Measurements from ENCODE around the gene CDYL.

CDYL gene

DNA sequence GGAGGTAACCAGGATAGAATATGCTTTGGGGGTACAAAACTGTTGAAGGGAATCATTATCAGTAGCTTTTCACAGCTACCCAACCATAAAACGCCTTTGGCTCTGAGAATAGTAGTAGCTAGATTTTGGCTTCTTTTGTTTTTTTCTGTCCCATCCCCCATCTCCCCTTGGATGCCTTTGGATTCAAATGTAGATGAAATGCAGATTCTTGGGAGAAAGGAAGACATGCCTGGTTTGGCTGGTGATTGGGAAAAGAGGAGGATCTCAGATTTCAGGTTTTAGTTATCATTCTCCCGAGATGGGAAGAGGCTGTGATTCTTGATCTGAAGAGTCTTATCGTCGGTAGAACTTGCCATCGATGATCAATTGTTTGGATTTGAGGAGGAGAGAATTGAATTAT lies 3.5 kb upstream of the CDYL start:
- TF ChIP-seq, protein P1, sequence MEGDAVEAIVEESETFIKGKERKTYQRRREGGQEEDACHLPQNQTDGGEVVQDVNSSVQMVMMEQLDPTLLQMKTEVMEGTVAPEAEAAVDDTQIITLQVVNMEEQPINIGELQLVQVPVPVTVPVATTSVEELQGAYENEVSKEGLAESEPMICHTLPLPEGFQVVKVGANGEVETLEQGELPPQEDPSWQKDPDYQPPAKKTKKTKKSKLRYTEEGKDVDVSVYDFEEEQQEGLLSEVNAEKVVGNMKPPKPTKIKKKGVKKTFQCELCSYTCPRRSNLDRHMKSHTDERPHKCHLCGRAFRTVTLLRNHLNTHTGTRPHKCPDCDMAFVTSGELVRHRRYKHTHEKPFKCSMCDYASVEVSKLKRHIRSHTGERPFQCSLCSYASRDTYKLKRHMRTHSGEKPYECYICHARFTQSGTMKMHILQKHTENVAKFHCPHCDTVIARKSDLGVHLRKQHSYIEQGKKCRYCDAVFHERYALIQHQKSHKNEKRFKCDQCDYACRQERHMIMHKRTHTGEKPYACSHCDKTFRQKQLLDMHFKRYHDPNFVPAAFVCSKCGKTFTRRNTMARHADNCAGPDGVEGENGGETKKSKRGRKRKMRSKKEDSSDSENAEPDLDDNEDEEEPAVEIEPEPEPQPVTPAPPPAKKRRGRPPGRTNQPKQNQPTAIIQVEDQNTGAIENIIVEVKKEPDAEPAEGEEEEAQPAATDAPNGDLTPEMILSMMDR (conservative IDR thresholded peaks at IDR 0.05; ENCODE audit: low read depth, low read length): no peak

DNA sequence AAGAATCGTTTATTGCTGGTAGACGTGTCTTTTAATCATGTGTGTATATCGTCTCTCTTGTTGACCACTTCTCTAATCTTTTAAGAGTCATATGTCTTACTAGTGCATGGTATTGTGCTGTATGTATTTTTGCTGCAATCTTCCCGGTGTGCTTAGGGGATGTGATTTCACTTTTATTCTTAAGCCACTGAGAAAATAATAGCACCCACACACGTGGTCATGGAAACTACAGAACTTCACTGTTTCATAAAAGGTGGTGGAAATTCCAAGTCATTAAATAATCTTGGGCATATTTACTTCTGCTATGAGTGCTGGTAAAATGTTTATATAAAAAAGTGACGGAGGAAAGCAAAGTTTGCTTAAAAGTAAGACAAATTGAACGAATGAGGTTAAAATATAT lies 3.0 kb upstream of the CDYL start:
- H3K4me3 ChIP-seq (ENCODE audit: low read depth, low read length): no peak overlapping the region
- TF ChIP-seq, protein P1 (conservative IDR thresholded peaks at IDR 0.05; ENCODE audit: low read depth, low read length): no peak

More for the DNA sequence above, 3.5 kb upstream of the CDYL start:
- DNase-seq (ENCODE audit: low read depth): no peak
- H3K4me3 ChIP-seq (ENCODE audit: low read depth, low read length): no peak overlapping the region

DNA sequence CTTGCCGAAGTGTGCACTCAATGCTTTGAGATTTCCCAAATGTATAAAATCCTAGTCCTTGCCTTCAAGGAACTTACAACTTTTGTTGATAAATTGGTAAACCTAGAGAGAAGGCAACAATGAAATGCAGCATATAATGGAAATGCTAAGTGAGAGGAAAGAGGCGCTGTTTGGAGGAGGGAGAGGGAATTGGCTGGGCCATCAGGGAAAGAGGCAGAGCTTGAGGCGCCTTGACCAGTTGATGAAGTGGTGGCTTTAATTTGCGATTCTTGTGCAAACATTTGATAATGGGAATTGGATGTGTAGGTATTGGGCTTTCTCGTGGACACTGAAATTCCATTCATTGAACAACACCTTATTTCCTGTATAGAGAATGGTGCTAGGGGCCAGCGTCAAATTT lies 1.9 kb upstream of the CDYL start:
- peak; percentile 13 for DNase-seq (ENCODE audit: low read depth)
- TF ChIP-seq, protein P1 (conservative IDR thresholded peaks at IDR 0.05; ENCODE audit: low read depth, low read length): no peak
- H3K4me3 ChIP-seq (ENCODE audit: low read depth, low read length): no peak overlapping the region

More for the DNA sequence above, 3.0 kb upstream of the CDYL start:
- no peak for DNase-seq (ENCODE audit: low read depth)

- TF ChIP-seq, protein P1 (conservative IDR thresholded peaks at IDR 0.05; ENCODE audit: low read depth, low read length): no peak
- H3K4me3 ChIP-seq (ENCODE audit: low read depth, low read length): peak overlapping the region; percentile 52
- peak; percentile 18 for DNase-seq (ENCODE audit: low read depth)
These were observed 1.3 kb upstream of the CDYL start for GRCh38 chr6:4774715-4775493.

- TF ChIP-seq, protein P1 (conservative IDR thresholded peaks at IDR 0.05; ENCODE audit: low read depth, low read length): no peak
These were observed 592 bp upstream of the CDYL start for GRCh38 chr6:4775494-4776130.

GRCh38 chr6:4776493-4777393 lies 539 bp downstream of the CDYL start:
- peak overlapping the region; percentile 65 for H3K4me3 ChIP-seq (ENCODE audit: low read depth, low read length)
- peak; percentile 53 for DNase-seq (ENCODE audit: low read depth)
- TF ChIP-seq, protein P1 (conservative IDR thresholded peaks at IDR 0.05; ENCODE audit: low read depth, low read length): no peak

More at GRCh38 chr6:4775494-4776130, 592 bp upstream of the CDYL start:
- peak; percentile 75 for DNase-seq (ENCODE audit: low read depth)
- peak overlapping the region; percentile 57 for H3K4me3 ChIP-seq (ENCODE audit: low read depth, low read length)
